Measurements from ENCODE around the gene IL16. TPM values are rescaled to one million over a fixed set of nuclear protein-coding genes. Genes with fewer than 3 reads are reported as not detected.
"Not testable (repeated sequence)": the region's sequence is repeated elsewhere in the genome, so short reads cannot be mapped to it uniquely, and the experiment has no call there.

The IL16 gene
- total RNA-seq, 4 donors from 2014 or later, result 13.5 to 34.9 (median 19.8) TPM

DNA sequence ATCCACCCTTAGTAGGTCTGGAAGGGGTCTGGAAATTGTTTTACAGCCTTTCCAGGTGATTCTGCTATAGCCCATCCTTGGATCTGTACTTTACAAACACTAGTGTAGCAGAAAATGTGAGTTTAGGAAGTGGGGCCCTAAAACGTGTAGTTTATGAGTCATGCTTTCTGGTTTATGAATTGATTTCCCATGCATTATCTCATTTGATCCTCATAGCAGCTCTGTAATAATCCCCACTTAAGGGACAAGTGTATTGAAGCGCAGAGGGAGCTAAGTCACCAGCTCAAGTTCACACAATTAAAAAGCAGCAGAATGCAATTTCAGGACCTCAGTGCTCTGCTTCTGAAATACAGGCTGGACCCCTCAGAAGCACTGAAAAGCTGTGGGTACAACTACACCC lies 149.9 kb downstream of the IL16 start:
- intact Hi-C loops (cut with DNase I), result no loop called here
- Histone ChIP-seq H3K36me3 (no peaks in the 10 kb centered on the region), H3K4me1 (no peaks in the 10 kb centered on the region), H3K4me3 (no peak overlapping the region), H3K27me3 (no peaks in the 10 kb centered on the region), H3K27ac (replicated peaks in 1 of 4) (no peak overlapping the region), H3K9me3 (no peaks in the 10 kb centered on the region)
- DNase-seq (ENCODE audit: extremely low spot score), result peak; percentile 57
- TF ChIP-seq EP300 (IDR thresholded peaks at IDR 0.05) (no peak), POLR2AphosphoS5 (IDR thresholded peaks at IDR 0.05) (no peak), CTCF (IDR thresholded peaks at IDR 0.05) (no peak), POLR2A (IDR thresholded peaks at IDR 0.05; ENCODE audit: low read depth) (no peak)
- 46% methylated on average over 2 of the region's 2 CpGs for WGBS

DNA sequence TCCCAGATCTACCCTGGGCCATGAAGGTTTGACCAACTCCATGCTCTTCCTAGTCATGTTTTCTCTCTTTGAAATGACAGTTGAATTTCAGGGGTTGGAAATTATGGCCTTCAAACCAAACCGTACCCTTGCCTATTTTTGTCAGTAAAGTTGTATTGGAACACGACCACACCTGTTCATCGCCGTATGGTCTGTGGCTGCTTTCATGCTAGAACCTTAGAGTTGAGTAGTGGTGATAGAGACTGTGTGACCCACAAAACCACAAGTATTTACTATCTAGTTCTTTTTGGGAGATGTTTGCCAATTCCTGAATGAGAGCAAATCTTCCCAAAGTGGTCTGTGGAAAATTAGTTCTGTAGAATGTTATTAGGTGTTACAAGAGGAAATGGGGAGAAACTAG lies 151.2 kb downstream of the IL16 start:
- Histone ChIP-seq H3K9me3 (no peaks in the 10 kb centered on the region), H3K27me3 (no peaks in the 10 kb centered on the region), H3K4me3 (no peak overlapping the region), H3K4me1 (no peaks in the 10 kb centered on the region), H3K36me3 (no peaks in the 10 kb centered on the region), H3K27ac (replicated peaks in 1 of 4) (no peak overlapping the region)
- 97% methylated on average over 4 of the region's 4 CpGs for WGBS
- no peak for TF ChIP-seq CTCF (IDR thresholded peaks at IDR 0.05)
- no peak for TF ChIP-seq POLR2A (IDR thresholded peaks at IDR 0.05; ENCODE audit: low read depth)
- no peak for TF ChIP-seq EP300 (IDR thresholded peaks at IDR 0.05)
- no peak for TF ChIP-seq POLR2AphosphoS5 (IDR thresholded peaks at IDR 0.05)
- intact Hi-C loops (cut with DNase I), result no loop called here
- no peak for DNase-seq (ENCODE audit: extremely low spot score)

DNA sequence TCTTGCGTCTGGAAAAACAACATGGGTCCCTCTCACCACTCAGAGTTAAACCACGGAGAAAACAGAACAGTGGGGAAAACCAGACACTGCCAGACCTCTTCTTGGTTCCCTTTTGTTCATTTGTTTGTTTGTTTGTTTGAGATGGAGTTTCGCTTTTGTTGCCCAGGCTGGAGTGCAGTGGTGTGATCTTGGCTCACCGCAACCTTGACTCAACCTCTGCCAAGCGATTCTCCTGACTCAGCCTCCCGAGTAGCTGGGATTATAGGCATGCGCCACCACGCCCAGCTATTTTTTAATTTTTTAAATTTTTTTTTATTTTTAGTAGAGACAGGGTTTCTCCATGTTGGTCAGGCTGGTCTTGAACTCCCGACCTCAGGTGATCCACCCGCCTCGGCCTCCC lies 152.0 kb downstream of the IL16 start:
- intact Hi-C loops (cut with DNase I); H3K9me3 ChIP-seq: not testable (repeated sequence)
- WGBS, result 87% methylated on average over 11 of the region's 11 CpGs

GRCh38 chr15:81349271-81349670 lies 152.6 kb downstream of the IL16 start:
- no peaks in the 10 kb centered on the region for H3K9me3 ChIP-seq
- peak; percentile 75 for DNase-seq (ENCODE audit: extremely low spot score)
- no peak overlapping the region for H3K4me3 ChIP-seq
- H3K36me3 ChIP-seq, result no peaks in the 10 kb centered on the region
- 84% methylated on average over 3 of the region's 3 CpGs for WGBS
- no peaks in the 10 kb centered on the region for H3K27me3 ChIP-seq
- TF ChIP-seq POLR2AphosphoS5 (IDR thresholded peaks at IDR 0.05), result no peak
- TF ChIP-seq POLR2A (IDR thresholded peaks at IDR 0.05; ENCODE audit: low read depth), result no peak
- no peak for TF ChIP-seq EP300 (IDR thresholded peaks at IDR 0.05)
- no peak for TF ChIP-seq CTCF (IDR thresholded peaks at IDR 0.05)
- no peaks in the 10 kb centered on the region for H3K4me1 ChIP-seq
- no peak overlapping the region for H3K27ac ChIP-seq (replicated peaks in 1 of 4)
- intact Hi-C loops (cut with DNase I), result no loop called here

More for the DNA sequence above, 152.0 kb downstream of the IL16 start:
- not testable (repeated sequence) for H3K27ac ChIP-seq (replicated peaks in 1 of 4); H3K36me3 ChIP-seq; H3K4me3 ChIP-seq; H3K4me1 ChIP-seq; DNase-seq (ENCODE audit: extremely low spot score); H3K27me3 ChIP-seq

- intact Hi-C loops (cut with DNase I), result no loop called here
- Histone ChIP-seq H3K27ac (replicated peaks in 1 of 4) (no peak overlapping the region), H3K36me3 (no peaks in the 10 kb centered on the region), H3K27me3 (no peaks in the 10 kb centered on the region), H3K4me3 (no peak overlapping the region), H3K9me3 (no peaks in the 10 kb centered on the region), H3K4me1 (no peaks in the 10 kb centered on the region)
- peak; percentile 37 for DNase-seq (ENCODE audit: extremely low spot score)
- 84% methylated on average over 5 of the region's 5 CpGs for whole genome bisulfite sequencing
- no peak for TF ChIP-seq EP300 (IDR thresholded peaks at IDR 0.05)
- TF ChIP-seq CTCF (IDR thresholded peaks at IDR 0.05), result no peak
- TF ChIP-seq POLR2AphosphoS5 (IDR thresholded peaks at IDR 0.05), result no peak
- no peak for TF ChIP-seq POLR2A (IDR thresholded peaks at IDR 0.05; ENCODE audit: low read depth)
Observed at GRCh38 chr15:81351651-81352050, 155.0 kb downstream of the IL16 start.
